ENCODE measurements around the gene CEP250. TPM values are rescaled to one million over a fixed set of nuclear protein-coding genes. Genes with fewer than 3 reads are reported as not detected.
"Not testable (repeated sequence)": the region's sequence is repeated elsewhere in the genome, so short reads cannot be mapped to it uniquely, and the experiment has no call there.

CEP250 gene
- total and polyA plus RNA-seq, 4 experiments from 2014 or later: 4.4 to 76.9 (median 42.7) TPM

DNA sequence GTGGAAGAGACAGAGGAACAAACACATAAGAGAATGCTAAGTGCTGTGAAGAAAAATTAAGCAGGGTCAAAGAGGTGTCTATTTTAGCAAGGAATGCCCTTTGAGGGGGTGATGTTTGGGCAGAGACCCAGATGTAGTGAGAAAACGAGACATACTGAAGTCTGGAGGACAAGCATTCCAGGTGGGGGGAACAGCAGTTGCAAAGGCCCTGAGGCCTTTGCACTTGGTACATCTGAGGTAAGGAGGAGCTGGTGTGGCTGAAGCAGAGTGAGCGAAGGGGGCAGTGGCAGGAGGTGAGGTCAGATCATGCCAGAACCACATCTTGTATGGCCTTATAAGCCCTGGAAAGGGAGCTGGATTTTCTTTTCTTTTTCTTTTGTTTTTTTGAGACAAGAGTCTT, 11.2 kb upstream of the CEP250 start:
- Histone ChIP-seq H3K4me3 (ENCODE audit: low read length in 2 of 2) (no peak overlapping the region), H3K36me3 (ENCODE audit: insufficient read depth, low read length) (no peaks in the 10 kb centered on the region), H3K27me3 (ENCODE audit: insufficient read depth, low read length) (no peaks in the 10 kb centered on the region), H3K9me3 (ENCODE audit: control insufficient read depth in 1 of 2, low read length in 2 of 2) (no peaks in the 10 kb centered on the region), H3K27ac (ENCODE audit: low read depth, low read length) (no peak overlapping the region), H3K4me1 (ENCODE audit: insufficient read depth, low read length) (no peaks in the 10 kb centered on the region)
- DNase-seq: no peak
- ChIA-PET POLR2A (ENCODE audit: partially characterized antibody) (no interaction called here), CTCF (ENCODE audit: partially characterized antibody) (interaction anchor here (0.9 to 4.1 kb wide), 5 partner anchors 11 to 136 kb away, joined by 3 to 36 read pairs (median 6); partner anchors contain the start of gene CEP250)
- Mint-ChIP-seq H3K36me3 (no peaks in the 10 kb centered on the region), H3K4me3 (peak overlapping the region in 1 of 8 donors; percentile 47), H3K4me1 (peaks cover 3 to 5% (median 4%) of the 10 kb centered on the region in 4 donors), H3K27me3 (peaks cover 3 to 9% of the 10 kb centered on the region in 2 donors), H3K9me3 (no peaks in the 10 kb centered on the region), H3K27ac (no peak overlapping the region)
- intact Hi-C loops (cut with micrococcal nuclease): no loop called here

GRCh38 chr20:35446356-35447078, 8.9 kb upstream of the CEP250 start:
- no peaks in the 10 kb centered on the region for H3K36me3 Mint-ChIP-seq
- peak overlapping the region in 7 of 8 donors; percentile 54 to 94 (median 70) for H3K4me3 Mint-ChIP-seq
- H3K9me3 Mint-ChIP-seq: no peaks in the 10 kb centered on the region
- ChIA-PET CTCF (ENCODE audit: partially characterized antibody) (interaction anchor here (0.6 to 6.1 kb wide), 15 partner anchors 9 to 301 kb away, joined by 3 to 68 read pairs (median 4); partner anchors contain the start of gene CEP250), POLR2A (ENCODE audit: partially characterized antibody) (interaction anchor here (1.2 kb wide), 1 partner anchor 9 kb away, joined by 3 read pairs; no protein-coding TSS in a partner anchor)
- no peaks in the 10 kb centered on the region for H3K27me3 ChIP-seq (ENCODE audit: insufficient read depth, low read length)
- H3K4me1 Mint-ChIP-seq: peaks cover 0 to 3% (median 3%) of the 10 kb centered on the region in 4 donors
- DNase-seq: no peak
- H3K27ac ChIP-seq (ENCODE audit: low read depth, low read length): no peak overlapping the region
- peak overlapping the region in 1 of 7 donors; percentile 50 for H3K27ac Mint-ChIP-seq
- H3K36me3 ChIP-seq (ENCODE audit: insufficient read depth, low read length): no peaks in the 10 kb centered on the region
- H3K27me3 Mint-ChIP-seq: peaks cover 3 to 6% of the 10 kb centered on the region in 2 donors
- no peak overlapping the region for H3K4me3 ChIP-seq (ENCODE audit: low read length in 2 of 2)
- intact Hi-C loops (cut with micrococcal nuclease): loop anchor here (1.0 to 2.0 kb wide), 4 partner anchors 36 to 612 kb away; partner anchors contain the start of gene UQCC1
- H3K4me1 ChIP-seq (ENCODE audit: insufficient read depth, low read length): no peaks in the 10 kb centered on the region
- no peaks in the 10 kb centered on the region for H3K9me3 ChIP-seq (ENCODE audit: control insufficient read depth in 1 of 2, low read length in 2 of 2)

- intact Hi-C loops (cut with micrococcal nuclease): loop anchor here (1.0 to 2.0 kb wide), 4 partner anchors 36 to 612 kb away; partner anchors contain the start of gene UQCC1
- Mint-ChIP-seq H3K27me3 (peaks cover 3% of the 10 kb centered on the region in 2 donors), H3K9me3 (no peaks in the 10 kb centered on the region), H3K4me1 (peaks cover 0 to 3% (median 3%) of the 10 kb centered on the region in 4 donors), H3K4me3 (peak overlapping the region; percentile 80 to 94 (median 87)), H3K36me3 (no peaks in the 10 kb centered on the region), H3K27ac (peak overlapping the region in 4 of 7 donors; percentile 54 to 82 (median 76))
- no peaks in the 10 kb centered on the region for H3K27me3 ChIP-seq (ENCODE audit: insufficient read depth, low read length)
- ChIA-PET CTCF (ENCODE audit: partially characterized antibody) (interaction anchor here (0.7 to 6.1 kb wide), 18 partner anchors 8 to 507 kb away, joined by 3 to 68 read pairs (median 4); partner anchors contain the start of genes CEP250, GDF5, SCAND1 and UQCC1), POLR2A (ENCODE audit: partially characterized antibody) (interaction anchor here (0.8 to 1.2 kb wide), 2 partner anchors 9 to 44 kb away, joined by 3 read pairs; no protein-coding TSS in a partner anchor)
- no peaks in the 10 kb centered on the region for H3K4me1 ChIP-seq (ENCODE audit: insufficient read depth, low read length)
- H3K27ac ChIP-seq (ENCODE audit: low read depth, low read length): no peak overlapping the region
- H3K36me3 ChIP-seq (ENCODE audit: insufficient read depth, low read length): no peaks in the 10 kb centered on the region
- DNase-seq: peak; percentile 80 to 84 (median 83)
- peak overlapping the region in 1 of 2 donors; percentile 44 for H3K4me3 ChIP-seq (ENCODE audit: low read length in 2 of 2)
- H3K9me3 ChIP-seq (ENCODE audit: control insufficient read depth in 1 of 2, low read length in 2 of 2): no peaks in the 10 kb centered on the region
These were observed 8.2 kb upstream of the CEP250 start for GRCh38 chr20:35447082-35447789.

DNA sequence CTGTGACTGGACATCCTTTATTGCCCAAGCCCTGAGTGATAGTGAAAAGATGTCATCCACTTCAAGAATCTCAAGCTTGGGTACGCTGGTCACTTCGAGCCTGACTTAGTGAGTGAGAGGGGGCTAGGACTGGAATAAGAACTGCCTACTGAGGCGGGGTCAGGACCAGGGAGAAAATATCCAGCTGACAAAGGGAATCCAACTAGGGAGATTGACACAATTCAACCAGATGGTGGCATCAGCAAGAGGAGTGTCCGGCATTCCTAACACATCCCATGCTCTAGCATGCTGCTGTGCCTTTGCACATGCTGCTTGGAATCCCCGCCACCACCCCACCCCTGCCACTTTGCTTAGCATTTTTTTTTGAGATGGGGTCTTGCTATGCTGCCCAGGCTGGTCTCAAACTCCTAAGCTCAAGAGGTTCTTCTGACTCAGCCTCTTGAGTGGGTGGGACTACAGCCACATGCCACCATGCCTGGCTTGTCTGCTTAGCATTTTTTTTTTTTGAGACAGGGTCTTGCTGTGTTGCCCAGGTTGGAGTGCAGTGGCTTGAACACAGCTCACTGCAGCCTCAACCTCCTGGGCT, 6.5 kb upstream of the CEP250 start:
- Histone ChIP-seq H3K9me3 (ENCODE audit: control insufficient read depth in 1 of 2, low read length in 2 of 2) (no peaks in the 10 kb centered on the region), H3K27ac (ENCODE audit: low read depth, low read length) (no peak overlapping the region), H3K36me3 (ENCODE audit: insufficient read depth, low read length) (no peaks in the 10 kb centered on the region), H3K4me3 (ENCODE audit: low read length in 2 of 2) (no peak overlapping the region), H3K4me1 (ENCODE audit: insufficient read depth, low read length) (no peaks in the 10 kb centered on the region), H3K27me3 (ENCODE audit: insufficient read depth, low read length) (no peaks in the 10 kb centered on the region)
- Mint-ChIP-seq H3K27me3 (peaks cover 3% of the 10 kb centered on the region in 2 donors), H3K4me1 (peaks cover 0 to 6% (median 4%) of the 10 kb centered on the region in 4 donors), H3K27ac (no peak overlapping the region), H3K9me3 (no peaks in the 10 kb centered on the region), H3K36me3 (no peaks in the 10 kb centered on the region), H3K4me3 (no peak overlapping the region)
- ChIA-PET CTCF (ENCODE audit: partially characterized antibody) (interaction anchor here (0.9 to 6.1 kb wide), 7 partner anchors 10 to 505 kb away, joined by 3 to 68 read pairs (median 5); partner anchors contain the start of genes GDF5 and SCAND1), POLR2A (ENCODE audit: partially characterized antibody) (interaction anchor here (0.6 kb wide), 1 partner anchor 26 kb away, joined by 3 read pairs; no protein-coding TSS in a partner anchor)
- no peak for DNase-seq
- intact Hi-C loops (cut with micrococcal nuclease): no loop called here

DNA sequence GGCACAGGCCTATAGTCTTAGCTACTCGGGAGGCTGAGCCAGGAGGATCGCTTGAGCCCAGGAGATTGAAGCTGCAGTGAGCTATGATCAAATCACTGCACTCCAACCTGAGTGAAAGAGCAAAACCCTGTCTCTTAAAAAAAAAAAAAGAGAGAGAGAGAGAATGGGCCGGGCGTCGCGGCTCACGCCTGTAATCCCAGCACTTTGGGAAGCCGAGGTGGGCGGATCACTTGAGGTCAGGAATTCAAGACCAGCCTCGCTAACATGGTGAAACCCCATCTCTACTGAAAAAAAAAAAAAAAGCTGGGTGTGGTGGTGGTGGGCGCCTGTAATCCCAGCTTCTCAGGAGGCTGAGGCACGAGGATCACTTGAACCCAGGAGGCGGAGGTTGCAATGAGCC, 5.5 kb upstream of the CEP250 start:
- H3K27me3 Mint-ChIP-seq; H3K27ac ChIP-seq (ENCODE audit: low read depth, low read length); H3K4me3 Mint-ChIP-seq; H3K4me3 ChIP-seq (ENCODE audit: low read length in 2 of 2); H3K9me3 Mint-ChIP-seq; H3K27me3 ChIP-seq (ENCODE audit: insufficient read depth, low read length); H3K36me3 ChIP-seq (ENCODE audit: insufficient read depth, low read length); H3K9me3 ChIP-seq (ENCODE audit: control insufficient read depth in 1 of 2, low read length in 2 of 2); H3K27ac Mint-ChIP-seq; POLR2A ChIA-PET (ENCODE audit: partially characterized antibody); H3K4me1 ChIP-seq (ENCODE audit: insufficient read depth, low read length); intact Hi-C loops (cut with micrococcal nuclease); H3K36me3 Mint-ChIP-seq; DNase-seq: not testable (repeated sequence)
- H3K4me1 Mint-ChIP-seq: peaks cover 4 to 13% (median 7%) of the 10 kb centered on the region in 4 donors
- CTCF ChIA-PET (ENCODE audit: partially characterized antibody): interaction anchor here (1.2 to 6.1 kb wide), 4 partner anchors 9 to 146 kb away, joined by 4 to 68 read pairs (median 15); no protein-coding TSS in a partner anchor

GRCh38 chr20:35451295-35451694, 4.1 kb upstream of the CEP250 start:
- Mint-ChIP-seq H3K4me3 (no peak overlapping the region), H3K9me3 (no peaks in the 10 kb centered on the region), H3K36me3 (peaks cover 0 to 4% of the 10 kb centered on the region in 2 donors), H3K4me1 (peaks cover 7 to 22% (median 16%) of the 10 kb centered on the region in 4 donors), H3K27ac (no peak overlapping the region), H3K27me3 (peaks cover 0 to 2% of the 10 kb centered on the region in 2 donors)
- Histone ChIP-seq H3K27ac (ENCODE audit: low read depth, low read length) (no peak overlapping the region), H3K4me1 (ENCODE audit: insufficient read depth, low read length) (no peaks in the 10 kb centered on the region), H3K9me3 (ENCODE audit: control insufficient read depth in 1 of 2, low read length in 2 of 2) (no peaks in the 10 kb centered on the region), H3K27me3 (ENCODE audit: insufficient read depth, low read length) (no peaks in the 10 kb centered on the region), H3K4me3 (ENCODE audit: low read length in 2 of 2) (no peak overlapping the region), H3K36me3 (ENCODE audit: insufficient read depth, low read length) (no peaks in the 10 kb centered on the region)
- no peak for DNase-seq
- ChIA-PET POLR2A (ENCODE audit: partially characterized antibody) (no interaction called here), CTCF (ENCODE audit: partially characterized antibody) (interaction anchor here (1.2 kb wide), 1 partner anchor 11 kb away, joined by 3 read pairs; no protein-coding TSS in a partner anchor)
- intact Hi-C loops (cut with micrococcal nuclease): no loop called here

Measured in CD4-positive, alpha-beta memory T cell (primary cell).